HG03432 (cell line): ENCODE data around the gene URAD.
"Not testable (repeated sequence)": the region's sequence is repeated elsewhere in the genome, so short reads cannot be mapped to it uniquely, and the experiment has no call there.

ENCODE experiments used
- ATAC-seq: cut with Tn5 transposase; IDR thresholded peaks from one replicate; pipeline ENCODE4 v1.9.1; 2021; ENCODE audit warnings: mild to moderate bottlenecking, moderate library complexity; ENCODE audit not compliant: unreplicated experiment

Gene URAD

DNA sequence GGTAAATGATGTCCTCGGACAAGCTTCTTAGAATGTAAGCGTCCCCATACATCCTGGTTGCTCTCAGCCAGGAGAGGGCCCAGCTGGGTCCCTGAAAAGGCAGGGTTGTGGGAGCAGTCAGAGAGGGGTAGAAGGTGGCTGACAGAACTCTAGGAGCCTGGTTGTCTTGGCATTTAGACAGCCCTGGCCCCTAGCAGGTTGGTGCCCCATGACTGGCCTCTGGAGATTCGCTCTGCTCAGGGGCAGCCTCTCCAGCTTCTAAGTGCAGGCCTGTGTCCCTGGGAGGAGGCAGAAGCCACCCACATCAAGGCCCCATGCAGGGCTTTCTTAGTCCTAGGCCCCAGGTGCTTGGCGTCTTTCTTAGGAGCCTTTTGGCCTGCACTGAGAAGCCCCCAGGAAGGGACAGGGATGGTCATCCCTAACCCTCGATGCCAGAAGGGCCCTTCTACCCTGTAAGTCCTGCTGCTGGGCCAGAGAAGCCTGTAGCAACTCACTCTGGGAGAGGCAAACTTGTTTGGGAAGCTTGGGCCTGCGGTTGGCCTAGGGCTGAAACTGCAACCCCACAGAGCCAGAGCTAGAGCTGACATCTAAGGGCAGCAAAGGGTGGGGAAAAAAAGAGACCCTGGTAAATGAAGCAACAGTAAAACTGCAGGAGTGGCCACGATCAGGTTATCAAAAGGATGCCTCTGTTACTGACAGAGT, 16.6 kb downstream of the URAD start:
- no peak for ATAC-seq

DNA sequence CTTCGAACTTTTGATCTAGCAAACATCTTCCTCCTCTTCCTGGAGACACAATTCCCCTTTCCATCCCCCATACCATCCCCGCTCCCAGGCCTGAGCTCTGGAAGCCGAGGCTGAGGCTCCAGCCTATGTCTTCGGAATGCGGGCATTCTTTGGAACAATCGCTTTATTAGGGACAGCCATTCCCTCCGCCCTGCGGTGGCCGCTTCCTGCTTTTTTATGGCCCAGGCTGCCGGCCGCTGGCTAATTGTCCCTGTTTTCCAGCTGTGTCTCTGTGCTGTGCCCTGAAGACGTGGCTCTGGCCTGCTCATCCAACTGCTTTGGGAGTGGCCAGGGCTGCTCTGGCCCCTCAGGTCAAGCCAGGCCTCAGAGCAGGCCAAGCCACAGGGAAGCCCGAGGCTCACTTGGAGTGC, 17.3 kb downstream of the URAD start:
- ATAC-seq: no peak

DNA sequence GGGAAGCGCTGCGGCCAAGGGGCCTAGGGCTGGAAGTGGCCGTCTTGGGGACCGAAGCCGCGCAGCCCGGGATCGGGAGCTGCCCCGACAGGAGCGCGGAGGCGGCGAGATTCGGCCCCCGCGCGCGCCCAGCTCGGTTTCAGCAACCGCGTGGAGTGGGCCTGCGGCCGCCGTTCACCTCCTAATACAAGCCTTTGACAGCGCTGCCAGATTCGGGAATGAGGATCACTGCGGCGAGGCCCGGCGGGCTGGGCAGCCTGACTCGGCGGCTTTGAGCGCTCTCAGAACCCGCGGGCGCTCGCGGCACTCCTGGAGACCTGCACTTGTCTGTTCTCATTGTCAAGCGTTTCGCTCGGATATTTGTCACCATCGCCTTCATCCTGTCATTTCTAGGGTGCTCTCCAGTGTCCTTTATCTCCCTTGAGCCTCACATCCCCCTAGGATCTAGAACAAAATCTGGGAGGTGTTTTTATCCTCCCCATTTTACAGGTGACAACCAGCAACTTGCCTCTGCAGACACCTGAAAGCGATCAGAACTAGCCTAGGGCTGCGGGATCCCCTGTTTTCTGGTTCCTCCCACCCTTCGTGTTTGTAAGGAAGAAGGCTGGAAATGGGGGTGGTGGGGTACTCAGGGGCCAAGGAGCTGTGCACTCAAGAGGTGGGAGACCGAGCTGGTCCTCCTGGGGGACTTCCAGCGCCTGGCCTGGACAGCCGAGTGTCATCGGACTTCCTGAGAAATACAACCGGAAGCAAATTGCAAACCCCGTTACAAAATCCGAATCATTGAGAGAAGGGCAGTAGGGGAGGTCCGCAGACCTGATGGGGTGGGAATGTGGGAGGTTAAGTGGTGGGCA, 17.9 kb downstream of the URAD start:
- ATAC-seq: no peak

DNA sequence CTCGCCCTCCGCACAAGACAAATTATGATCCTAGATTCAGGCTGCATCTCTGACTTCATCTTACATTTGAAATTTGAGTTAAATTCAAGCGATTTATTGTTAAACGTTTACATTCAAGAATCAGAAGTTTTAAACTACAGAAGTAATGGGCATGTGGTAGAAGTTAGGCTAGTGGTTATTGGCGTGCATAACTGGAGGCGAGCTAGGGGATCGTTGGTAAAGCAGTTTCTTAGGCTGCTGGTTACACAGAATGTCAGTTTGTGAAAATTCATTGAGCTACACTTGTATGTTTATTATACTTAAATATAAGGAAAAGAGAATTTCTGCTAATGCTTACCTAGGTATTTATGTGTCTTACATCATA, 18.6 kb downstream of the URAD start:
- ATAC-seq: no peak

DNA sequence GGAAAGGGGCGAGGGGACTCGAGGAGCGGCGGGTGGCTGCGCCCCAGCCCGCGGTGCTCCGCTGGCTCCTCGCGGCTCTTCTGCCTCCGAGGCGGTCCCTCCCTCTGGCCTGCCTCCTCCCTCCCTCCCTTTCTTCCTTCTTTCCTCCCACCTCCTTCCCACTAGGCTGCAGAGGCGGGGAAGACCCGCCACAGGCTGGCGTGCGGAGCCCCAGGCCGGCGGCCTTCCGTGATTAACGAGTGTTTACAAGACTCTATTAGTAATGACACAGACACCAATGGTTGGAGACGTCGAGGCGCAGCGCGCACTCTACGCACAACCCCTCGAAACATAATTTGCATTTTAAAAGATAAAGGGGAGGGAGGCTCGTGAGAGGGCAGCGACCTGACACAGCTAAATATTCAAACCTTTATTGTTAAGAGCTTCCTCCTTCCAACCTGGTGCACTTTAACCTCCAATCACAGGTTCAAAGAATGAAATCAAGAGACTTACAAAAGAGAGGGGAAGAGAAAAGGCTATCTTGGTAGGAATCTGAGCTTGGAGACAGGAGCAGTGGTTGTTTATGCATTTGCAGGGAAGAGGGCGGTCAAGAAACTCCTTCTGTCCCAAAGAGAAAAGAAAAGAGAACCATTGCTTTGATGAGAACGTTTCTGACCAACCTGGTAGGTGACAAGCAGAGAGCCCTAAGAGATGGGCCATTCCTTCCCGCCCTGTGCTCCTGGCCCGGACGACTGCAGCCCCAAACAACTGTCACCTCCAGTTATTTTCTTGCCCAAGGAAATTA, 19.2 kb downstream of the URAD start, which contains the start of gene CDX2:
Gene CDX2, minus strand, starts transcription at position 234 of the 784 bp plus-strand sequence. CDS start 309 bp downstream, outside the sequence.
- ATAC-seq: no peak

DNA sequence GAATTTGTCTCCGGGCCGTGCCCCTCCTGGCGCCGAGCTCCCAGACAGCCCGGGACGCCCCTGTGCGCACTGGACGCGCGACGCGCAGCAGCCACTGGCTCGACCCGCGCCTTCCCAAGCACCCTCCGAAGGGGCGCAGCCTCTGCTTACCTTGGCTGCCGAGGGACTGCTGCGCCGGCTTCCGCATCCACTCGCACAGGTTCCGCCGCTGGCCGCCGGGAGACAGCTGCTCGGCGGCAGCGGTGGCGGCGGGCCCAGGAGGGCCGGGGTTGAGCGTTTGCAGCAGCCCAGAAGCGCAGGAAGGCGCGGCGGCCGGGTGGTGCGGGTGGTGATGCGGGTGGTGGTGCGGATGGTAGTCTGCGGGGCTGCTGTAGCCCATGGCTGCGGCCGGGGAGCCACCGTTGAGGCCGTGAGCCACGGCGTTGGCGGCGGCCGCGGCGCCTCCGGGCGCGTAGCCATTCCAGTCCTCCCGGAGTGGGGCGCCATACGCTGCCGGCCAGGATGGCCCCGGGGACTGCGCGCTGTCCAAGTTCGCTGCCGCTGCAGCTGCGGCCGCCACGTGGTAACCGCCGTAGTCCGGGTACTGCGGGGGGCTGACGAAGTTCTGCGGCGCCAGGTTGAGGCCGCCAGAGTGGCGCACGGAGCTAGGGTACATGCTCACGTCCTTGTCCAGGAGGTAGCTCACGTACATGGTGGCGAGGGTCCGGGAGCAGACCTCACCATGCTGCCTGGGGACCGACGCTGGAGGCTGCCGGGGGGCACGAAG, 20.0 kb downstream of the URAD start:
- no peak for ATAC-seq

DNA sequence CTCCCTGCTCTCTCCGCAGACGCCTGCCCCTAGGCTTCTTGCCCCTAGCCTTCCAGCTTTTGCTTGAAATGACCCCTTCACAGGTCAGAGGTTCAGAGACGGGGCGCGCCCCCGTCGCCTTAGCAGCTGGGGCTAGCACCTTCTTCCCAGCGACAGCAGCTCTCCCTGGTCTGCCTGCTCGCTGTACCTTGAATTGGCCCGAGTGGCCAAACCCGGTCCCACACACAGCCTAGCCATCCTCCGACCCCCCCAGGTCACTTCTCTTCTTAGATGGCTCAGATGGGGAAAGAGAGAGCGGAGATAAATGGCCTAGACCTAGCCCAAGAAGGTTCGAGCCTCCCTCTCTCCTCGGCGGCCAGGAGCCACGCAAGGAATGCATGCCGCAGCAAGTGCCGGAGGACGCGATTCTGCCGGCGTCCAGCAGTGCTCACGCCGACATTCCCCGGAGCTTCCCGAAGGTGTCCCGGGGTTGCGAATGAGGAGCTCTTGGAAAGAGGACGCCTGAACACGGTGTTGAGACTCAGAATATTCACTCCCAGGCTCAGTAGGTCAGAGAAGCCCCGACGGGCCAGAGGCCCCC, 20.7 kb downstream of the URAD start:
- no peak for ATAC-seq

DNA sequence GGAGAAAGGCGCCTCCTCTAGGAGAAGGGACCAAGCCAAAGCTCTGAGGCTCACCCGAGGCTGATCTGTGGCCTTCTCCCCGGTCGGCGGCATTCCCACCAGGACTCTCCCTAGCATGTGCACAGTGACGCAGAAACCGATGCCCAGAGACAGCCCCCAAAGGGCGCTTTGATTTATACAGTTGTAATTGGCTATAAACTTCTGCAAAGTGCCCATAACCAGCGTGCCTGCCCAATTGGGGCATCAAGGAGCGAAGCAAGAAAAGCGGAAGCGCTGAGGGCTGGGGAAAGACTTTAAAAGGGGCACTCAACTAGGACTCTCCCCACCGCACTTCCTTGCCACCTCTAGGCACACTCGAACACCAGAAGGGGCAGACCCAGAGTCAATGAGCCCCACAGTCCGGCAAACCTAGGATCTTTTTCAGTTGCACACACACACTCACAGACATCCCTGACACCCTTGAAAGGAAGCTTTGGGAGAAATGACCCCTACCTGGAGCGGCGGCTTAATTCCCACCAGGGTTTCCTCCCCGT, 21.2 kb downstream of the URAD start:
- ATAC-seq: no peak

DNA sequence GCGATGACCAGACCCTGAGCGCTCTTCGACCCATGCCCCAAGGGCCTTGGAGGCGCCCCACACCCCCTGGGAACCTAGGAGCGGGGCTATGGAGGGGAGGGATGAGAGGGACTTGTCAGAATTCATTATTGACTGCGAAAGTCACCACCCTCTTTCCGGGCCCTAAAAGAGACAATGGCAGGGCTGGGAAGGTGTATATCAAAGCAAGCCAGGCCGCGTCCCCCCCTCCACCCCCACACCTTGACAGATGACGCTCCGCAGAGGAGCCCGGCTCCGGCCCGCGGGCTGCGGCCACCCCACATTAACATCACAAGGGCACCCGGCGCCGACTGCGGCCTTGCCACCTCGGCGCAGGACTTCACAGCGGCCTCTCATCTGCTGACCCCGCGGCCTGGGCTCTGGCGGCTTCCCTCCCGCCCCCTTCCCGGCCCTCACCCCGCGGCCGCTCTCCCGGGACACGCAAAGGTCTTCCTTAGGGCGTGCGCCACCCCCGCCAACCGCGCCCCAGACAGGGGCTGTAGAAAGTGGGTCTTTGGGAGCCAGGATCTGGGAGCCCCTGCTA, 21.8 kb downstream of the URAD start:
- no peak for ATAC-seq

DNA sequence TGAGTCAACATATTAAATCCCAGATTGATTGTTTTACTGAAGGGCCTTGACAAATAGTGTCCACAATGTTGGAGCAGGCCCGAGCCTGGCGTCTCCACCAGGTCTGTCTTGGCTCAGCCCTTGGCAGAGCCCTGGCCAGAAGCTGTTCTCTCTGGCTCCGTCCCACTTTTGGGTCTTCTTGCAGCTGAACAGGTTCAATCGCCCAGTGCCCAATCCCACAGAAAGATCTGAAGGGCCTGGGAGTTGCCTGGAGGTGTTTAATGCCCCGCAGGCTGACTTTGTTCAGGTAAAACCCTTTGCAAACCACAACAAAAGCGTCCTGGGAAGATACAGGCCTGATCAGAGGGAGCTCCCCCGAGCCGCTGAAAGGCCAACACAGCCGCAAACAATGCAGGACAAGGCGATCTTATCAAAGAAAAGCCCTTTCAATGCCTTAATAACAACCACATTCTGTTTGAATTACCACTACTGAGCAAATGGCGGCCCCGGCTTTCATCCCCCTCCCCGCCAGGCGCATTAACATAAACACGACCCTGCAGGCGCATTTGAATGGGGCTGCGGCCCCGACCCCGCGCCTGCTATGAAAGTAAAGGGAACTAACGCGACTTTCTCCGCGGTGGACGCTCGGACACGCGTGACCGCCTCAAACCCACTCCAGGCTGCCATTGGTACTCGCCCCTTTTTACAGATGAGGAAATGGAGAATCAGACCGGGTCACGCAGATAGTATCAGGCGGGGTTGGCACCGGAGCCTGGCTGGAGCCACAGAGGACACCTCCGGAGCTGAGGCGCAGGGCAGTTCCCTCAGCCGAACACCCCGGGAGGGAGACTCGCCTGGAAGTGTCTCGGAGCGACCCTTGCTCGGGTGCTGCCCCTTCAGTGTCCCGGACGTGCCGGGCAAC, 22.5 kb downstream of the URAD start:
- no peak for ATAC-seq

DNA sequence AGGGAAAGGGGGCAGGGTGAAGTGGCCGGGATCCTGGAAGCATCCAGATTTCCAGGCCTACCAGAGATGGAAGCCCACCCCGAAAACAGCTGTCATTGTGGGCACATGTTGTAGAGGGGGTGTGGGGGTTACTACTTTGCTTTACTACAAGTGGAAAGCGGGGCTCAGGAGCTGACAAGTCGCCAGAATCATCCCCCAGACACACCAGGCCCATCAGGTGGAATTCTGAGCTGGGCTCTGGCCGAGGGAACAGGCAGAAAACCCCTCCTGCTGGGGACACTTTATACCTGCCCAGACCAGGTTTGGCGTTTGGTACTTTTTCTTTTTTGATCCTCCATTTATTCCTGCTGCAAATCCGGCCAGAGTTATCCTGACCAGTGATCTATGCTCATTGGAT, 23.2 kb downstream of the URAD start:
- no peak for ATAC-seq

DNA sequence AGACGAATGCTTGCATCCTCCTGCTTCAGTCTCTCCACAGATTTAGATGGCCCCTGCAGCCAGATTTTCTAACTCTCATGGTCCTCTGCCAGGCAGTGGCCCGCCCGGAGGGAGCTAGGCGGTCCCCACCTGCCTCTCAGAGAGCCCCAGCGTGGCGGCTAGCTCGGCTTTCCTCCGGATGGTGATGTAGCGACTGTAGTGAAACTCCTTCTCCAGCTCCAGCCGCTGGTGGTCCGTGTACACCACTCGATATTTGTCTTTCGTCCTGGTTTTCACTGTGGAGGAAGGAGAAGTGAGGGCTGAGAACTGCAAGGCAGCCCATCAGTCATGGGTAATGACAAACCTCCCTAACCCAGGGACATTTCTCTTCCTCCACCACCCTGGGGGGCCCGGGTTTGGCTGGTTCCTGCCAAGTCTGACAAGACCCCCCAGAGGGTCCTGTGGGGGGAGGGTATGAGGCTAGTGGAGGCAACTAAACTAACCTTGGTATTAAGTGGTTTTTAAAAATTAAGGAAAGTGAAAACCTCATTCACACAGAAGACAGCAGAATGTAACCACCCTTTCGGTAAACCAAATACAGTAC, 23.7 kb downstream of the URAD start:
- no peak for ATAC-seq

DNA sequence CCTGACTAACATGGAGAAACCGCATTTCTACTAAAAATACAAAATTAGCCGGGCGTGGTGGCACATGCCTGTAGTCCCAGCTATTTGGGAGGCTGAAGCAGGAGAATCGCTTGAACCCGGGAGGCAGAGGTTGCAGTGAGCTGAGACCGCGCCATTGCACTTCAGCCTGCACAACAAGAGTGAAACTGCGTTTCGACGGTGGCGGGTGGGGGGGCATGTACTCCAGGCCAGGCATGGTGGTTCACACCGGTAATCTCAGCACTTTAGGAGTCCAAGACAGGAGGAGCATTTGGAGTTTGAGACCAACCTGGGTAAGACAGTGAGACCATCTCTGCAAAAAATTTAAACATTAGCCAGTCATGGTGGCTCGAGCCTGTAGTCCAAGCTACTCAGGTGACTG, 24.3 kb downstream of the URAD start:
- ATAC-seq: not testable (repeated sequence)

DNA sequence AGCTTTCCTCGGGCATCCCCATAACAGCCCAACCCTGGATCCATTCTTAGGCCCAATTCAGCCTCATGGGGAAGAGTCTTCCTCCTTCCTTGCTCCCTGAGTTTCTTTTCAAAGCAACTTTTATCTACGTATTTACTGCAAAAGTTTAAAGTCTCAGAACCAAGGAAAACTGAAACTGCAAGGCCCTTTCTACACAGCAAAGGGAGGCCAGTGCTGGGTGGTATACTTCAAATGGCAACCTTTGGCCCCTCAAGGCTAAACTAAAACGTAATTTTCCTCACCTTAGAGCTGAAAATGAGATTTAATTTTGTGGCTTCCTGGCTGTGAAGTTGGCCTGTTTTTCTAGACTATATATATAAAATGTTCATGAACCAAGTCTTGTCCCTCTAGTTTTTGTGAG, 25.0 kb downstream of the URAD start:
- ATAC-seq: no peak

DNA sequence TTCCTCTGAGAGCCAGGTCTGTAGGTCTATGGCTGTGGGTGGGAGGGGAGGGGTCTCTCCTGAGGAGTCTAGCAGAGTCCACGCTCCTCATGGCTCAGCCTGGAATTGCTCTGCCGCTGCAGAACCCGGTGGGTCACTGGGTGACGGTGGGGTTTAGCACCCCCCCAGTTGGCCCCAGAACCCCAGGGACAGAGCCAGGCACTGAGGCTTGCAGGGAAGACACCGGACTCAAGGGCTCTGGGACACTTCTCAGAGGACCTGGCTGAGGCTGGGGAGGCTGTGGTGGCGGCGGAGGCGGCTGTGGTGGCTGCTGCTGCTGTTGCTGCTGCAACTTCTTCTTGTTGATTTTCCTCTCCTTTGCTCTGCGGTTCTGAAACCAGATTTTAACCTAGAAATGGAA, 25.5 kb downstream of the URAD start:
- ATAC-seq: no peak

DNA sequence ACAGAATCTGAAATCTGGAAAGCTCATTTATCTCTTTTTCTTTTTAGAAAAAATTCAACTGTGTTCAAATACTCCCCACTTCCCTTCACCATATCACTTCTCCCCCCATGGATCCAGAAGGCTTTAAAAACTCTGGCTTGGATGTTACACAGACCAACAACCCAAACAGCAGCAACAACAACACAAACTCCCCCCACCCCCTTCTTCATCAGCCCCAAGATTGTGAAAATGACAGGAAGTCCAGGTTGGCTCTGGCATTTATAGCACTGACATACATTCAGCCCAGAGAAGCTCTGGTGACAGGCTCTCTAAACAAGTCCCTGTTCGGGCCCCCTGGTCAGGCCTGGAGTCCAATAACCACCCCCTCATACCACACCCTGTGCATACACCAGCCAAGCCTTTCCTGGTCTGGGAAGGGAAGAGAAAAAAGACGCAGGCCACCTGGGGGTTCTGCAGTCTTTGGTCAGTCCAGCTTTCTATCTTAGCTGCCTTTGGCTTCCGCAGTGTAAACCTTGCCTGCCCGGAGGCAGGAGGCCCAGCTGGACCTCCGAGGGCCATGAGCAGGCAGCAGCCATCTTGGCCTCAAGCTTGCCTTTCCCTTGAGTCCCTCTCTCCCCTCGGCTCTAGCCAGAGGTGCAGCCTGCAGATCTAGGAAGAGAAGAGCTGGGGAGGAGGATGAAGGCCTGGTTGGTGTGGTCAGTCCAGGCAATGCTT, 26.2 kb downstream of the URAD start:
- no peak for ATAC-seq

DNA sequence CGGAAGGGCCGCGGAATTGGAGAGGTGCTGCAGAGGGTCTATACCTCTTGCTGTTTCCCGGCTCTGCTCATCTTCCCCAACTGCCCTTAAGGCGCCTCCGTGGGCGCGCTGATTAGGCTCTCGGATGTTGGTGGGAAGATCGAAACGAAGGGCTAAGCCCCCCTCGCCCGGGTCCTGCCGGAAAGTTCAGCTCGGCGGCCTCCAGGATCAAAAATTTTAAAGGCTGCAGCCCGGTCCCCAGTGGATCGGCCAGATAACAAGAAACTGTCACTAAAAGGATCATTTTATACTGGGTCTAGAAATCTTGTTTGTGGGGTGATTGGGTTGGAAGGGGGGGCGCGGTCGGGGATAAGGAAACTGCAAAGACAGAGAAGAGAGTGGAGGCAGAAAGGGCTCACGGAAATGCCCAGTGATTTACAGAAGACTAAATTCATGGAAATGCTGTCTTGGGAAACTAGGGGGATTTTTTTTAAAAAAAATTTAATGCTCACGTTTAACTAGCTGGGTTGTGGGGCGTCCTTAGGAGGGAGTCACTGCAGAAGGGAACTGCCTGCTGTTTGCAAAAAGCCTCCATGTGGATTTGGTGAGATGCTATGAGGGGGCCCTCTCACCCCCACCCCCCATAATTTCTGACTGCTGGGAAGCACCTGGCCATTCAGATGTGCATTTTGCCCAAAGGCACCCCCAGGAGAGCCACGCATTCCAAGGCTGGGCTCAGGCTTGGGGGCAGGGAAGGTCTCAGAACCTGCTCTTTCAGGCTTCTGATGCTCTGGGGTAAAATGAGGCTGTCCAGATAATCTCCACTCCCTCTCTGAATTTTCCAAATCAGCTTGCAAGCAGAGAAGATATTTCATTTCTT, 27.0 kb downstream of the URAD start:
- no peak for ATAC-seq
